HepG2 (cell line): ENCODE results near the gene C11orf42. TPM values are rescaled to one million over a fixed set of nuclear protein-coding genes. Genes with fewer than 3 reads are reported as not detected.

Source experiments
- ATAC-seq: fragments of 200-7000 bp; cut with Tn5 transposase; 3 replicates; pipeline ENCODE4 v1.9.1; 2020; ENCODE audit warnings: mild to moderate bottlenecking, moderate library complexity
- BruUV-seq: library from RNA; stranded (reverse); fragments of 400-500 nt; replicated peaks from 2 replicates; lab custom pipeline; 2021; lab: Mats Ljungman, UMichigan
- CTCF ChIA-PET: fragments of 300-600 bp; formaldehyde crosslinking; extraction: SDS; loops from one replicate; lab custom pipeline; 2021; ENCODE audit warnings: low total read pairs, inconsistent platforms, low intra/inter-chr PET ratio; lab: Yijun Ruan, JAX
- POLR2A ChIA-PET: fragments of 350-600 bp; sonication (Branson Sonifier 250); formaldehyde crosslinking; loops from one replicate; lab custom pipeline; 2020; ENCODE audit warnings: antibody characterized with exemption, inconsistent platforms; lab: Yijun Ruan, JAX
- DNase-seq: peaks from one replicate; pipeline ENCODE4 v3.0.0-alpha.2; 2015; ENCODE audit warnings: low spot score
- FAIRE-seq: peaks from 3 replicates; lab custom pipeline; 2011; peaks lifted over from hg19 to GRCh38; lab: Jason Lieb, UNC
- H2AFZ ChIP-seq: one replicate; pipeline ENCODE4 v1.6.1; 2011; ENCODE audit warnings: low read length, inconsistent platforms
- H3K27ac ChIP-seq: fragments of 300-600 bp; 3 replicates; pipeline ENCODE4 v1.8.0; 2011; ENCODE audit warnings: mixed run types, mild to moderate bottlenecking, mixed read lengths, low read length, inconsistent platforms; ENCODE audit not compliant: insufficient read depth; ENCODE audit errors: extremely low read length
- H3K27me3 ChIP-seq, 2 experiments: fragments of 200-600 bp in 1 of 2; 2 replicates in 1 of 2; 3 replicates in 1 of 2; pipeline versions ENCODE4 v1.6.0 to v1.8.0; 2011; ENCODE audit warnings: low read length in 2 of 2, mild to moderate bottlenecking in 2 of 2, moderate library complexity in 2 of 2, inconsistent platforms in 1 of 2; ENCODE audit not compliant: insufficient read depth in 2 of 2, control insufficient read depth in 1 of 2
- H3K36me3 ChIP-seq, 2 experiments: fragments of 200-600 bp in 1 of 2; replicated peaks in 1 of 2; 2 replicates in 1 of 2; 3 replicates in 1 of 2; pipeline versions ENCODE4 v1.5.1 to v1.8.0; 2011; ENCODE audit warnings: low read length in 2 of 2, inconsistent platforms in 1 of 2; ENCODE audit not compliant: insufficient read depth in 2 of 2, control insufficient read depth in 1 of 2
- H3K4me1 ChIP-seq: 2 replicates; pipeline ENCODE4 v1.5.1; 2012; ENCODE audit warnings: low read length, inconsistent platforms; ENCODE audit not compliant: insufficient read depth
- H3K4me2 ChIP-seq: 2 replicates; pipeline ENCODE4 v1.6.0; 2011; ENCODE audit warnings: low read depth, low read length, inconsistent platforms
- H3K4me3 ChIP-seq, 3 experiments: fragments of 200-600 bp in 1 of 3; sonication (generic), shearing (Covaris generic) in 1 of 3; replicated peaks in 1 of 3; 2 replicates each; pipeline ENCODE4 v1.5.1; 2011 to 2016; ENCODE audit warnings: low read length in 3 of 3, inconsistent platforms in 2 of 3, low read depth in 2 of 3, mild to moderate bottlenecking in 2 of 3, control low read depth in 1 of 3, mixed read lengths in 1 of 3; ENCODE audit not compliant: insufficient read depth in 1 of 3
- H3K79me2 ChIP-seq: one replicate; pipeline ENCODE4 v1.6.1; 2011; ENCODE audit warnings: low read length, inconsistent platforms; ENCODE audit not compliant: insufficient read depth
- H3K9ac ChIP-seq: 2 replicates; pipeline ENCODE4 v1.6.0; 2011; ENCODE audit warnings: mild to moderate bottlenecking, low read depth, low read length, inconsistent platforms; ENCODE audit not compliant: insufficient read depth
- H3K9me3 ChIP-seq: 2 replicates; pipeline ENCODE4 v1.5.1; 2012; ENCODE audit warnings: mild to moderate bottlenecking, low read length
- H4K20me1 ChIP-seq: 2 replicates; pipeline ENCODE4 v1.6.0; 2011; ENCODE audit warnings: inconsistent platforms, mild to moderate bottlenecking, low read length, moderate library complexity; ENCODE audit not compliant: insufficient read depth
- PAX8 ChIP-seq: sonication (generic); formaldehyde crosslinking; IDR thresholded peaks from 2 replicates; pipeline ENCODE4 v1.8.0; 2022; ENCODE audit warnings: mild to moderate bottlenecking, missing genetic modification reagents, borderline replicate concordance
- ZNF563 ChIP-seq: sonication (generic); formaldehyde crosslinking; IDR thresholded peaks from 2 replicates; pipeline ENCODE4 v1.8.0; 2022; ENCODE audit warnings: mild to moderate bottlenecking, moderate library complexity, missing genetic modification reagents
- WGBS: methylation state at CpG from one replicate; pipeline ENCODE4 v1.1.6; 2017; ENCODE audit warnings: low lambda C conversion rate; 5-methylcytosine and 5-hydroxymethylcytosine counted together
- in situ Hi-C: cut with HindIII; loops from 2 replicates; pipeline ENCODE4 v1.10.0; 2017; ENCODE audit warnings: low pct_unique_long_range_greater_than_20kb; ENCODE audit not compliant: extremely low pct_ligation_motif_present
- intact Hi-C: fragments of 100-400 bp; cut with micrococcal nuclease; formaldehyde crosslinking; loops from one replicate; pipeline ENCODE4 v1.10.0; 2022; ENCODE audit not compliant: unreplicated experiment
- polyA plus RNA-seq, 8 experiments: library from polyadenylated mRNA; depleted of rRNA in 3 of 8; stranded (reverse) in 7 of 8; unstranded in 1 of 8; fragments of >200 nt; fragmentation: Illumina TruSeq in 4 of 8; extraction: Trizol in 4 of 8; gene quantifications; 2 replicates each; pipeline versions ENCODE4 v1.2.1 to v1.2.3, GENCODE V29; 2011 to 2016; ENCODE audit warnings: low read depth in 4 of 8, missing spikeins in 1 of 8, mixed read lengths in 1 of 8; ENCODE audit not compliant: insufficient read depth in 1 of 8
- total RNA-seq, 5 experiments: library from RNA; depleted of rRNA; stranded (reverse); fragments of >200 nt; fragmentation: Illumina TruSeq; extraction: Trizol; gene quantifications; 2 replicates each; pipeline ENCODE4 v1.2.3, GENCODE V29; 2016; ENCODE audit warnings: low read depth in 1 of 5
- TF ChIP-seq, protein P1 (sequence below): sonication (generic); formaldehyde crosslinking; IDR thresholded peaks from 2 replicates; pipeline ENCODE4 v1.8.0; 2022; ENCODE audit warnings: missing genetic modification reagents, mild to moderate bottlenecking, inconsistent platforms, borderline replicate concordance
- TF ChIP-seq, protein P2 (sequence below): sonication (generic); formaldehyde crosslinking; IDR thresholded peaks from 2 replicates; pipeline ENCODE4 v1.4.0; 2020; ENCODE audit warnings: mild to moderate bottlenecking, missing genetic modification reagents
- TF ChIP-seq, protein P3 (sequence below): sonication (generic); formaldehyde crosslinking; IDR thresholded peaks from one replicate; pipeline ENCODE4 v1.5.1; 2020; ENCODE audit warnings: mild to moderate bottlenecking, missing genetic modification reagents; ENCODE audit errors: not compliant biosample characterization

Gene C11orf42
- total and polyA plus RNA-seq, 2 of the 13 experiments (the other 11 are each of a cell fraction or from before 2014, with no cell fraction given): not detected

DNA sequence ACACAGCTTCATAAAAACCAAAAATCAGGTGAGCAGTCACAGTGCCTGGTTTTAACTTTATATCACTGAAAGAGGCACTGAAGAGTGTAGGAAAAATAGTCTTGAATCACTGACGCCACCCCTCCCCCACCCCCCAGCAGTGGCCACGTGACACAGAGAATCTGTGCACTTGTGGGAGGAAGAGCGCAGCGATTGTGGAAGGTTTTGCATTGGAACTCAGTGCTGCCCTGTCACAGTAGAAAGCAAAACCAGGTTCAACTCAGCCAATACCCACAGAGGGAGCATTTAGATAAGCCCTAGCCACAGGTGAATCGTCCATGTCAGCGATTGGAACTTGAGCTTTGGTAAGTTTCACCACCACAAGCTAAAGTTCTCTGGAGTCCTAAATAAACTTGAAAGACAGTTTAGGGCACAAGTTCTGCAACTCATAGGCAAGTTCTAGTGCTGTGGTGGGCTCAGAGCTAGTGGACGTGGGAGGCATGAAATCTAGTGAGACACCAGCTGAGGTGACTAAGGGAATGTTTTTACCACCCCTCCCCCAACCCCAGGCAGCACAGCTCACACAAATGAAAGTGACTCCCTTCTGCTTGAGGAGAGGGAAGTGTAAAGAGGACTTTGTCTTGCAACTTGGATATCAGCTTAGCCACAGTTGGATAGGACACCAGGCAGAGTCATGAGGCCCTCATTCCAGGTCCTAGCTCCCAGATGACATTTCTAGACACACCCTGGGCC, 48.6 kb upstream of the C11orf42 start:
- H3K4me3 ChIP-seq: no peak overlapping the region
- no peak overlapping the region for H2AFZ ChIP-seq
- in situ Hi-C loops (no loop called here), intact Hi-C loops (no loop called here)
- POLR2A ChIA-PET: no interaction called here
- ATAC-seq: no peak
- H4K20me1 ChIP-seq: no peaks in the 10 kb centered on the region
- CTCF ChIA-PET: no interaction called here
- FAIRE-seq: no peak
- peaks cover 3% of the 10 kb centered on the region; the same call in 1 of the 2 replicates for H3K9me3 ChIP-seq
- WGBS: 42% methylated on average over 7 of the region's 7 CpGs
- no peak overlapping the region for H3K9ac ChIP-seq
- no peaks in the 10 kb centered on the region for H3K27me3 ChIP-seq
- peaks cover 18% of the 10 kb centered on the region for H3K4me1 ChIP-seq
- H3K36me3 ChIP-seq: no peaks in the 10 kb centered on the region
- no peak for DNase-seq
- H3K27ac ChIP-seq: no peak overlapping the region
- no TSS peak for BruUV-seq
- H3K79me2 ChIP-seq: no peaks in the 10 kb centered on the region
- H3K4me2 ChIP-seq: 0 out of 2 replicates have a peak overlapping the region, but pooled peaks have one; percentile 3
- no peak for TF ChIP-seq PAX8
- TF ChIP-seq, protein P1, sequence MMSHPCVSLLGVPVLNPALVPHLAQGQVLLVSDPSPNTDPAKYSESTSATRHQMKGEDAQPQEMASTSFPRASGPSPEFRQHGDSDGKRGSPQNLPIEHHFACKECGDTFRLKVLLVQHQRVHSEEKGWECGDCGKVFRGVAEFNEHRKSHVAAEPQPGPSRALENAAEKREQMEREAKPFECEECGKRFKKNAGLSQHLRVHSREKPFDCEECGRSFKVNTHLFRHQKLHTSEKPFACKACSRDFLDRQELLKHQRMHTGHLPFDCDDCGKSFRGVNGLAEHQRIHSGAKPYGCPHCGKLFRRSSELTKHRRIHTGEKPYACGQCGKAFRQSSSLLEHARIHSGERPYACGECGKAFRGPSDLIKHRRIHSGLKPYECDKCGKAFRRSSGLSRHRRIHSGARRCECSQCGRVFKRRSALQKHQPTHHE (CRISPR knock-in tag): no peak
- TF ChIP-seq, protein P2, sequence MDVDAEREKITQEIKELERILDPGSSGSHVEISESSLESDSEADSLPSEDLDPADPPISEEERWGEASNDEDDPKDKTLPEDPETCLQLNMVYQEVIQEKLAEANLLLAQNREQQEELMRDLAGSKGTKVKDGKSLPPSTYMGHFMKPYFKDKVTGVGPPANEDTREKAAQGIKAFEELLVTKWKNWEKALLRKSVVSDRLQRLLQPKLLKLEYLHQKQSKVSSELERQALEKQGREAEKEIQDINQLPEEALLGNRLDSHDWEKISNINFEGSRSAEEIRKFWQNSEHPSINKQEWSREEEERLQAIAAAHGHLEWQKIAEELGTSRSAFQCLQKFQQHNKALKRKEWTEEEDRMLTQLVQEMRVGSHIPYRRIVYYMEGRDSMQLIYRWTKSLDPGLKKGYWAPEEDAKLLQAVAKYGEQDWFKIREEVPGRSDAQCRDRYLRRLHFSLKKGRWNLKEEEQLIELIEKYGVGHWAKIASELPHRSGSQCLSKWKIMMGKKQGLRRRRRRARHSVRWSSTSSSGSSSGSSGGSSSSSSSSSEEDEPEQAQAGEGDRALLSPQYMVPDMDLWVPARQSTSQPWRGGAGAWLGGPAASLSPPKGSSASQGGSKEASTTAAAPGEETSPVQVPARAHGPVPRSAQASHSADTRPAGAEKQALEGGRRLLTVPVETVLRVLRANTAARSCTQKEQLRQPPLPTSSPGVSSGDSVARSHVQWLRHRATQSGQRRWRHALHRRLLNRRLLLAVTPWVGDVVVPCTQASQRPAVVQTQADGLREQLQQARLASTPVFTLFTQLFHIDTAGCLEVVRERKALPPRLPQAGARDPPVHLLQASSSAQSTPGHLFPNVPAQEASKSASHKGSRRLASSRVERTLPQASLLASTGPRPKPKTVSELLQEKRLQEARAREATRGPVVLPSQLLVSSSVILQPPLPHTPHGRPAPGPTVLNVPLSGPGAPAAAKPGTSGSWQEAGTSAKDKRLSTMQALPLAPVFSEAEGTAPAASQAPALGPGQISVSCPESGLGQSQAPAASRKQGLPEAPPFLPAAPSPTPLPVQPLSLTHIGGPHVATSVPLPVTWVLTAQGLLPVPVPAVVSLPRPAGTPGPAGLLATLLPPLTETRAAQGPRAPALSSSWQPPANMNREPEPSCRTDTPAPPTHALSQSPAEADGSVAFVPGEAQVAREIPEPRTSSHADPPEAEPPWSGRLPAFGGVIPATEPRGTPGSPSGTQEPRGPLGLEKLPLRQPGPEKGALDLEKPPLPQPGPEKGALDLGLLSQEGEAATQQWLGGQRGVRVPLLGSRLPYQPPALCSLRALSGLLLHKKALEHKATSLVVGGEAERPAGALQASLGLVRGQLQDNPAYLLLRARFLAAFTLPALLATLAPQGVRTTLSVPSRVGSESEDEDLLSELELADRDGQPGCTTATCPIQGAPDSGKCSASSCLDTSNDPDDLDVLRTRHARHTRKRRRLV (CRISPR knock-in tag): no peak
- peak; percentile 81; the same call in 1 of the 2 replicates for TF ChIP-seq ZNF563
- TF ChIP-seq, protein P3, sequence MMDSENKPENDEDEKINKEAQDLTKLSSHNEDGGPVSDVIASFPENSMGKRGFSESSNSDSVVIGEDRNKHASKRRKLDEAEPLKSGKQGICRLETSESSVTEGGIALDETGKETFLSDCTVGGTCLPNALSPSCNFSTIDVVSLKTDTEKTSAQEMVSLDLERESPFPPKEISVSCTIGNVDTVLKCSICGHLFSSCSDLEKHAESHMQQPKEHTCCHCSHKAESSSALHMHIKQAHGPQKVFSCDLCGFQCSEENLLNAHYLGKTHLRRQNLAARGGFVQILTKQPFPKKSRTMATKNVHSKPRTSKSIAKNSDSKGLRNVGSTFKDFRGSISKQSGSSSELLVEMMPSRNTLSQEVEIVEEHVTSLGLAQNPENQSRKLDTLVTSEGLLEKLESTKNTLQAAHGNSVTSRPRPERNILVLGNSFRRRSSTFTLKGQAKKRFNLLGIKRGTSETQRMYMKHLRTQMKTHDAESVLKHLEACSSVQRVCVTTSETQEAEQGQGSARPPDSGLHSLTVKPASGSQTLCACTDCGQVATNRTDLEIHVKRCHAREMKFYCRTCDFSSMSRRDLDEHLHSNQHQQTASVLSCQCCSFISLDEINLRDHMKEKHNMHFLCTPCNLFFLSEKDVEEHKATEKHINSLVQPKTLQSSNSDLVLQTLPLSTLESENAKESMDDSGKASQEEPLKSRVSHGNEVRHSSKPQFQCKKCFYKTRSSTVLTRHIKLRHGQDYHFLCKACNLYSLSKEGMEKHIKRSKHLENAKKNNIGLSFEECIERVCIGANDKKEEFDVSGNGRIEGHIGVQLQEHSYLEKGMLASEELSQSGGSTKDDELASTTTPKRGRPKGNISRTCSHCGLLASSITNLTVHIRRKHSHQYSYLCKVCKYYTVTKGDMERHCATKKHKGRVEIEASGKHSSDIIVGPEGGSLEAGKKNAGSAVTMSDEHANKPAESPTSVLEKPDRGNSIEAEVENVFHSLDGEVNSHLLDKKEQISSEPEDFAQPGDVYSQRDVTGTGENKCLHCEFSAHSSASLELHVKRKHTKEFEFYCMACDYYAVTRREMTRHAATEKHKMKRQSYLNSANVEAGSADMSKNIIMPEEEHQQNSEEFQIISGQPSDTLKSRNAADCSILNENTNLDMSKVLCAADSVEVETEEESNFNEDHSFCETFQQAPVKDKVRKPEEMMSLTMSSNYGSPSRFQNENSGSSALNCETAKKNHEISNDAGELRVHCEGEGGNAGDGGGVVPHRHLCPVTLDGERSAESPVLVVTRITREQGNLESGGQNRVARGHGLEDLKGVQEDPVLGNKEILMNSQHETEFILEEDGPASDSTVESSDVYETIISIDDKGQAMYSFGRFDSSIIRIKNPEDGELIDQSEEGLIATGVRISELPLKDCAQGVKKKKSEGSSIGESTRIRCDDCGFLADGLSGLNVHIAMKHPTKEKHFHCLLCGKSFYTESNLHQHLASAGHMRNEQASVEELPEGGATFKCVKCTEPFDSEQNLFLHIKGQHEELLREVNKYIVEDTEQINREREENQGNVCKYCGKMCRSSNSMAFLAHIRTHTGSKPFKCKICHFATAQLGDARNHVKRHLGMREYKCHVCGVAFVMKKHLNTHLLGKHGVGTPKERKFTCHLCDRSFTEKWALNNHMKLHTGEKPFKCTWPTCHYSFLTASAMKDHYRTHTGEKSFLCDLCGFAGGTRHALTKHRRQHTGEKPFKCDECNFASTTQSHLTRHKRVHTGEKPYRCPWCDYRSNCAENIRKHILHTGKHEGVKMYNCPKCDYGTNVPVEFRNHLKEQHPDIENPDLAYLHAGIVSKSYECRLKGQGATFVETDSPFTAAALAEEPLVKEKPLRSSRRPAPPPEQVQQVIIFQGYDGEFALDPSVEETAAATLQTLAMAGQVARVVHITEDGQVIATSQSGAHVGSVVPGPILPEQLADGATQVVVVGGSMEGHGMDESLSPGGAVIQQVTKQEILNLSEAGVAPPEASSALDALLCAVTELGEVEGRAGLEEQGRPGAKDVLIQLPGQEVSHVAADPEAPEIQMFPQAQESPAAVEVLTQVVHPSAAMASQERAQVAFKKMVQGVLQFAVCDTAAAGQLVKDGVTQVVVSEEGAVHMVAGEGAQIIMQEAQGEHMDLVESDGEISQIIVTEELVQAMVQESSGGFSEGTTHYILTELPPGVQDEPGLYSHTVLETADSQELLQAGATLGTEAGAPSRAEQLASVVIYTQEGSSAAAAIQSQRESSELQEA (CRISPR knock-in tag): no peak
